GM23248 (cell line): ENCODE measurements around the gene TMTC3. TPM values are rescaled to one million over a fixed set of nuclear protein-coding genes. Genes with fewer than 3 reads are reported as not detected.
A peak's percentile ranks its signal among the peaks of the same experiment; 100 is the strongest.

ENCODE experiments used
- DNase-seq: peaks from one replicate; pipeline ENCODE4 v3.0.0-alpha.2; 2015
- H2AFZ ChIP-seq: fragments of 200-600 bp; sonication (generic); 2 replicates; pipeline ENCODE4 v1.6.1; 2016; ENCODE audit warnings: antibody characterized with exemption
- H3F3A ChIP-seq: fragments of 200-600 bp; sonication (generic); 2 replicates; pipeline ENCODE4 v1.6.1; 2016; ENCODE audit warnings: mild to moderate bottlenecking, antibody characterized with exemption, mixed run types; ENCODE audit not compliant: insufficient read depth
- H3K27ac ChIP-seq: fragments of 200-600 bp; sonication (generic); 2 replicates; pipeline ENCODE4 v1.5.1; 2016; ENCODE audit warnings: mild to moderate bottlenecking
- H3K27me3 ChIP-seq: fragments of 200-600 bp; sonication (generic); replicated peaks from 2 replicates; pipeline ENCODE4 v1.6.1; 2016; ENCODE audit warnings: mild to moderate bottlenecking; ENCODE audit not compliant: insufficient read depth
- H3K36me3 ChIP-seq: fragments of 200-600 bp; sonication (generic); 2 replicates; pipeline ENCODE4 v1.6.1; 2016; ENCODE audit warnings: low read depth, mild to moderate bottlenecking
- H3K4me1 ChIP-seq: fragments of 200-600 bp; sonication (generic); 2 replicates; pipeline ENCODE4 v1.6.1; 2016; ENCODE audit warnings: mild to moderate bottlenecking; ENCODE audit not compliant: insufficient read depth
- H3K4me2 ChIP-seq: fragments of 200-600 bp; sonication (generic); one replicate; pipeline ENCODE4 v1.6.1; 2016; ENCODE audit warnings: mild to moderate bottlenecking; ENCODE audit not compliant: unreplicated experiment
- H3K4me3 ChIP-seq: fragments of 200-600 bp; sonication (generic); 2 replicates; pipeline ENCODE4 v1.5.1; 2016; ENCODE audit warnings: mild to moderate bottlenecking
- H3K79me2 ChIP-seq: fragments of 200-600 bp; sonication (generic); 2 replicates; pipeline ENCODE4 v1.6.1; 2016; ENCODE audit warnings: mild to moderate bottlenecking; ENCODE audit not compliant: insufficient read depth
- H3K9ac ChIP-seq: fragments of 200-600 bp; sonication (generic); 2 replicates; pipeline ENCODE4 v1.6.1; 2016; ENCODE audit warnings: mild to moderate bottlenecking
- H3K9me2 ChIP-seq: fragments of 200-600 bp; sonication (generic); 2 replicates; pipeline ENCODE4 v1.6.1; 2016; ENCODE audit warnings: mixed run types, mild to moderate bottlenecking, moderate library complexity; ENCODE audit not compliant: insufficient read depth
- H3K9me3 ChIP-seq: fragments of 200-600 bp; sonication (generic); one replicate; pipeline ENCODE4 v1.6.1; 2017; ENCODE audit warnings: low read depth
- H4K20me1 ChIP-seq: fragments of 200-600 bp; sonication (generic); 2 replicates; pipeline ENCODE4 v1.6.0; 2016; ENCODE audit not compliant: insufficient read depth
- EZH2 ChIP-seq: fragments of 200-600 bp; sonication (generic); IDR thresholded peaks from 2 replicates; pipeline ENCODE4 v1.6.1; 2018; ENCODE audit warnings: antibody characterized with exemption, mild to moderate bottlenecking; ENCODE audit not compliant: insufficient read depth, poor library complexity, severe bottlenecking
- EZH2phosphoT487 ChIP-seq: fragments of 200-600 bp; sonication (generic); IDR thresholded peaks from 2 replicates; pipeline ENCODE4 v1.6.1; 2018; ENCODE audit warnings: antibody characterized with exemption, moderate library complexity, mild to moderate bottlenecking, low read depth; ENCODE audit not compliant: insufficient read depth
- WGBS, 2 experiments: methylation state at CpG; one replicate each; pipeline ENCODE4 v1.1.6; 2015 to 2017; ENCODE audit warnings: low lambda C conversion rate in 2 of 2, low coverage in 1 of 2; ENCODE audit errors: missing lambda C conversion rate in 2 of 2; 5-methylcytosine and 5-hydroxymethylcytosine counted together
- in situ Hi-C: fragments of 300-500 bp; cut with MboI; formaldehyde crosslinking; loops from 2 replicates; pipeline ENCODE4 v1.15.0; 2020
- polyA plus RNA-seq: library from polyadenylated mRNA; unstranded; fragments of >200 nt; fragmentation: Nextera tagmentation; extraction: Ambion mirVana; gene quantifications from 2 replicates; pipeline ENCODE4 v1.2.1, GENCODE V29; 2016
- total RNA-seq: library from RNA; depleted of rRNA; stranded (reverse); fragments of >200 nt; shearing (Covaris generic); gene quantifications from 2 replicates; pipeline ENCODE4 v1.2.3, GENCODE V29; 2014

The TMTC3 gene
- total and polyA plus RNA-seq, 2 experiments from 2014 or later, result 35.7 to 59.1 TPM

DNA sequence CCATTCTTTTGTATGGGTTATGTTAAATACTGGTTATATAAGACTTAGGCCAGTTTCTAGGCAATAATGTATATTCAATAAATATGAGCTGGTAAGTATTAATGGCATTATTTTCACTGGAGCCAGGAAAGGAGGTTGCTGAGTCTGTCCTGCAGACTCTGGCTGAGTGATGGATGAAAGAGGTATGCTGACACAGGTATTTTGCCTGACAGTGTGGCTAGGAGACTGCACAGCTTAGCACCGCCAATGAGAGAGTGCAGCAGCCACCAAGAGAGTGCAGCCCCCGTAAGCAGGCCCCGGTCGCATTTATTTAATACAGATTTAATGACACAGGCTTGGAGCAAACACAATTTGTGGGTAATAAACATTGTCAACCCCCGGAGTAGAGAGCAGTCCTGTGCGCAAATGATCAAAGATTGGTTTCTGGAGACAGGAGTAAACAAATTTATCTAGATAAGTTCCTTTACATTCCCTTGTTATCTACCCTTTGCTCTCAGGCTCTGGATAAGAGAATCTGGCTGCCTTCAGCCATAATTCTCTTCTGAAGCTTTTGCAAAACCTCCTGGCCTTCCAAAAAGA, 37.4 kb downstream of the TMTC3 start:
- Histone ChIP-seq H3K4me2 (no peak overlapping the region), H3F3A (no peaks in the 10 kb centered on the region), H2AFZ (no peak overlapping the region), H3K9me3 (no peaks in the 10 kb centered on the region), H3K4me1 (no peaks in the 10 kb centered on the region), H3K27ac (no peak overlapping the region), H3K9ac (no peak overlapping the region), H3K4me3 (no peak overlapping the region), H3K27me3 (no peaks in the 10 kb centered on the region), H4K20me1 (no peaks in the 10 kb centered on the region), H3K79me2 (no peaks in the 10 kb centered on the region), H3K36me3 (peaks cover 18% of the 10 kb centered on the region), H3K9me2 (no peaks in the 10 kb centered on the region)
- 95 to 98% methylated on average over 6 of the region's 6 CpGs for WGBS, 2 experiments
- DNase-seq, result no peak
- TF ChIP-seq EZH2phosphoT487, result no peak
- no peak for TF ChIP-seq EZH2
- in situ Hi-C loops, result no loop called here

DNA sequence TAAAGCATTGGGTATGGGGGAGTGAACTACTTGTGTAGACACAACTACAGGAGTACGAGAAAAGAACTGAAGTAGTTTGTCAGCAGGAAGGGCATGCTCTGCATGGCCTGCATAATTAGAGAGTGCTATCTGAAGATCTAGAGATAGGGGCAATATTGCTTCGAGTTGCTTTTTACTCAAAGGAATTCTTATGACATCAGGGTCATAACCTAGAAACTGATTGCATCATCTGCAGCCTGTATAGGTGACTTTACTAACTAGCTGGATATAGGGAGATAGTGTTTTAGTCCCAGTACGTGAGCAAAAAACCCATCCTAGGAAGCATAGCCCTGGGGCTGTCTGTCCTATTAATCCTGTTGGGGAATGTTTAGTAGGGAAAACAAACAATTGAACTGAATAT, 39.8 kb downstream of the TMTC3 start:
- no peak for DNase-seq
- Histone ChIP-seq H3K36me3 (peaks cover 4% of the 10 kb centered on the region), H3K27me3 (no peaks in the 10 kb centered on the region), H3K9ac (no peak overlapping the region), H4K20me1 (no peaks in the 10 kb centered on the region), H3K4me1 (peaks cover 13% of the 10 kb centered on the region), H3K27ac (no peak overlapping the region), H3K4me3 (no peak overlapping the region), H2AFZ (no peak overlapping the region), H3K9me2 (no peaks in the 10 kb centered on the region), H3K9me3 (no peaks in the 10 kb centered on the region), H3F3A (peaks cover 15% of the 10 kb centered on the region; the same call in 1 of the 2 replicates), H3K4me2 (no peak overlapping the region), H3K79me2 (no peaks in the 10 kb centered on the region)
- in situ Hi-C loops, result no loop called here
- 96 to 97% methylated on average over 3 of the region's 3 CpGs for WGBS, 2 experiments
- TF ChIP-seq EZH2phosphoT487 (no peak), EZH2 (no peak)

GRCh38 chr12:88182416-88182815, 40.3 kb downstream of the TMTC3 start:
- no peaks in the 10 kb centered on the region for H3K9me2 ChIP-seq
- H3K27ac ChIP-seq, result no peak overlapping the region
- no peaks in the 10 kb centered on the region for H3K27me3 ChIP-seq
- peaks cover 13% of the 10 kb centered on the region for H3K4me1 ChIP-seq
- H3K36me3 ChIP-seq, result peaks cover 4% of the 10 kb centered on the region
- no peaks in the 10 kb centered on the region for H3K79me2 ChIP-seq
- no peak overlapping the region for H2AFZ ChIP-seq
- no peaks in the 10 kb centered on the region for H3K9me3 ChIP-seq
- TF ChIP-seq EZH2 (no peak), EZH2phosphoT487 (no peak)
- WGBS, 2 experiments, result 94 to 95% methylated on average over 3 of the region's 3 CpGs
- no peak overlapping the region for H3K4me2 ChIP-seq
- H3K9ac ChIP-seq, result no peak overlapping the region
- in situ Hi-C loops, result no loop called here
- H3F3A ChIP-seq, result peaks cover 15% of the 10 kb centered on the region
- no peaks in the 10 kb centered on the region for H4K20me1 ChIP-seq
- no peak overlapping the region for H3K4me3 ChIP-seq
- no peak for DNase-seq

GRCh38 chr12:88184196-88184595, 42.1 kb downstream of the TMTC3 start:
- no peak for TF ChIP-seq EZH2phosphoT487
- TF ChIP-seq EZH2, result no peak
- no peak for DNase-seq
- H3F3A ChIP-seq, result peaks cover 29% of the 10 kb centered on the region
- H3K9me2 ChIP-seq, result no peaks in the 10 kb centered on the region
- H2AFZ ChIP-seq, result no peak overlapping the region
- H3K27ac ChIP-seq, result no peak overlapping the region
- no peaks in the 10 kb centered on the region for H3K79me2 ChIP-seq
- no peaks in the 10 kb centered on the region for H3K27me3 ChIP-seq
- WGBS, 2 experiments, result 98% methylated on average over 3 of the region's 3 CpGs
- in situ Hi-C loops, result no loop called here
- peaks cover 27% of the 10 kb centered on the region for H3K4me1 ChIP-seq
- no peaks in the 10 kb centered on the region for H4K20me1 ChIP-seq
- H3K9me3 ChIP-seq, result no peaks in the 10 kb centered on the region
- no peak overlapping the region for H3K9ac ChIP-seq
- H3K4me2 ChIP-seq, result no peak overlapping the region
- peaks cover 4% of the 10 kb centered on the region; the same call in 1 of the 2 replicates for H3K36me3 ChIP-seq
- no peak overlapping the region for H3K4me3 ChIP-seq

- Histone ChIP-seq H3K9me2 (no peaks in the 10 kb centered on the region), H3K4me3 (no peak overlapping the region), H3K79me2 (no peaks in the 10 kb centered on the region), H2AFZ (no peak overlapping the region), H3K9ac (no peak overlapping the region), H3K4me2 (no peak overlapping the region), H3K27ac (peak overlapping the region; percentile 22; the same call in 1 of the 2 replicates), H4K20me1 (no peaks in the 10 kb centered on the region), H3K9me3 (no peaks in the 10 kb centered on the region), H3K36me3 (peaks cover 4% of the 10 kb centered on the region; the same call in 1 of the 2 replicates), H3F3A (peaks cover 29% of the 10 kb centered on the region), H3K4me1 (peaks cover 27% of the 10 kb centered on the region), H3K27me3 (no peaks in the 10 kb centered on the region)
- WGBS, 2 experiments, result 83% methylated on average over 2 of the region's 2 CpGs
- TF ChIP-seq EZH2, result no peak
- no peak for TF ChIP-seq EZH2phosphoT487
- DNase-seq, result no peak
- in situ Hi-C loops, result no loop called here
These were observed 43.2 kb downstream of the TMTC3 start for GRCh38 chr12:88185279-88185678.
